OCI-LY7 (cell line): ENCODE data around the gene RXFP3. TPM values are rescaled to one million over a fixed set of nuclear protein-coding genes. Genes with fewer than 3 reads are reported as not detected.

Experiments used
- BruUV-seq: library from RNA; stranded (reverse); fragments of 400-500 nt; replicated peaks from 2 replicates; lab custom pipeline; 2021; lab: Mats Ljungman, UMichigan
- CTCF ChIA-PET: fragments of 300-600 bp; sonication (Branson Sonifier 250); formaldehyde crosslinking; loops from one replicate; lab custom pipeline; 2022; ENCODE audit warnings: antibody characterized with exemption; ENCODE audit not compliant: unreplicated experiment; lab: Charles Lee
- POLR2A ChIA-PET: fragments of 300-600 bp; sonication (Branson Sonifier 250); formaldehyde crosslinking; loops from one replicate; lab custom pipeline; 2022; ENCODE audit warnings: antibody characterized with exemption; lab: Charles Lee
- DNase-seq: peaks from one replicate; pipeline ENCODE4 v3.0.0-alpha.2; 2015; ENCODE audit warnings: low spot score
- H2AFZ ChIP-seq: fragments of 200-600 bp; sonication (generic), shearing (Covaris generic); 2 replicates; pipeline ENCODE4 v1.6.1; 2014; ENCODE audit warnings: mild to moderate bottlenecking, antibody characterized with exemption, low read length, moderate library complexity
- H3K27ac ChIP-seq: fragments of 200-600 bp; sonication (generic); 2 replicates; pipeline ENCODE4 v1.5.1; 2014; ENCODE audit warnings: mixed run types, low read depth, mild to moderate bottlenecking, moderate library complexity, low read length, inconsistent platforms; ENCODE audit not compliant: poor library complexity, severe bottlenecking
- H3K36me3 ChIP-seq: fragments of 200-600 bp; sonication (generic); 2 replicates; pipeline ENCODE4 v1.6.1; 2014; ENCODE audit warnings: mild to moderate bottlenecking, antibody characterized with exemption, low read length, moderate library complexity, mixed read lengths; ENCODE audit not compliant: insufficient read depth
- H3K4me1 ChIP-seq: fragments of 200-600 bp; sonication (generic); 2 replicates; pipeline ENCODE4 v1.5.1; 2014; ENCODE audit warnings: mild to moderate bottlenecking, low read length; ENCODE audit not compliant: insufficient read depth, poor library complexity, severe bottlenecking
- H3K4me2 ChIP-seq: fragments of 200-600 bp; sonication (generic); 2 replicates; pipeline ENCODE4 v1.6.1; 2014; ENCODE audit warnings: mild to moderate bottlenecking, low read length
- H3K4me3 ChIP-seq: fragments of 200-600 bp; sonication (generic); 2 replicates; pipeline ENCODE4 v1.5.1; 2014; ENCODE audit warnings: mild to moderate bottlenecking, low read depth, low read length; ENCODE audit not compliant: poor library complexity, severe bottlenecking
- H3K79me2 ChIP-seq: fragments of 200-600 bp; sonication (generic); 2 replicates; pipeline ENCODE4 v1.6.1; 2016; ENCODE audit warnings: low read depth, mild to moderate bottlenecking, low read length, moderate library complexity, mixed read lengths; ENCODE audit not compliant: insufficient read depth
- H3K9me2 ChIP-seq: fragments of 200-600 bp; sonication (generic); 2 replicates; pipeline ENCODE4 v1.6.1; 2016; ENCODE audit warnings: mild to moderate bottlenecking, low read length, mixed read lengths; ENCODE audit not compliant: insufficient read depth
- H3K9me3 ChIP-seq: fragments of 200-600 bp; sonication (generic); 2 replicates; pipeline ENCODE4 v1.6.1; 2014; ENCODE audit warnings: mild to moderate bottlenecking, mixed run types, low read length, mixed read lengths
- H4K20me1 ChIP-seq: fragments of 200-600 bp; sonication (generic); 2 replicates; pipeline ENCODE4 v1.6.1; 2014; ENCODE audit warnings: mild to moderate bottlenecking, antibody characterized with exemption, low read length, moderate library complexity, mixed read lengths; ENCODE audit not compliant: insufficient read depth
- CTCF ChIP-seq: fragments of 200-600 bp; sonication (generic); conservative IDR thresholded peaks from 2 replicates; pipeline ENCODE4 v1.5.1; 2014; ENCODE audit warnings: mild to moderate bottlenecking, antibody characterized with exemption, low read length, moderate library complexity, mixed read lengths
- EZH2phosphoT487 ChIP-seq: fragments of 200-600 bp; sonication (generic); IDR thresholded peaks from 2 replicates; pipeline ENCODE4 v1.6.1; 2018; ENCODE audit warnings: low read depth, borderline replicate concordance, mild to moderate bottlenecking, mixed run types, antibody characterized with exemption, low read length, moderate library complexity, mixed read lengths
- intact Hi-C: fragments of 100-400 bp; cut with micrococcal nuclease; formaldehyde crosslinking; loops from one replicate; pipeline ENCODE4 v1.10.0; 2022; ENCODE audit not compliant: unreplicated experiment
- total RNA-seq, 2 experiments: library from RNA; depleted of rRNA in 1 of 2; stranded (reverse); fragments of >200 nt in 1 of 2; shearing (Covaris generic) in 1 of 2; gene quantifications; 2 replicates each; pipeline ENCODE4 v1.2.3, GENCODE V29; 2014 to 2022

The RXFP3 gene
- total RNA-seq, 2 experiments from 2014 or later = not detected

- Histone ChIP-seq H3K9me2 (no peaks in the 10 kb centered on the region), H3K4me3 (no peak overlapping the region), H3K9me3 (no peaks in the 10 kb centered on the region), H3K4me2 (no peak overlapping the region), H3K36me3 (no peaks in the 10 kb centered on the region), H4K20me1 (no peaks in the 10 kb centered on the region), H3K79me2 (no peaks in the 10 kb centered on the region), H2AFZ (no peak overlapping the region), H3K4me1 (no peaks in the 10 kb centered on the region), H3K27ac (no peak overlapping the region)
- BruUV-seq = no TSS peak
- peak; percentile 17 for DNase-seq
- TF ChIP-seq EZH2phosphoT487 (no peak), CTCF (peak; percentile 66)
- POLR2A ChIA-PET = interaction anchor here (0.9 kb wide), 1 partner anchor 14 kb away, joined by 3 read pairs; no protein-coding TSS in a partner anchor
- intact Hi-C loops = no loop called here
- CTCF ChIA-PET = interaction anchor here (1.3 kb wide), 1 partner anchor 10 kb away, joined by 3 read pairs; no protein-coding TSS in a partner anchor
These were observed 33.6 kb downstream of the RXFP3 start for GRCh38 chr5:33969572-33970452.

- ChIA-PET POLR2A (no interaction called here), CTCF (no interaction called here)
- Histone ChIP-seq H3K36me3 (no peaks in the 10 kb centered on the region), H2AFZ (no peak overlapping the region), H3K4me1 (no peaks in the 10 kb centered on the region), H3K4me2 (no peak overlapping the region), H3K4me3 (no peak overlapping the region), H4K20me1 (no peaks in the 10 kb centered on the region), H3K79me2 (no peaks in the 10 kb centered on the region), H3K9me2 (no peaks in the 10 kb centered on the region), H3K27ac (no peak overlapping the region), H3K9me3 (no peaks in the 10 kb centered on the region)
- no peak for TF ChIP-seq EZH2phosphoT487
- TF ChIP-seq CTCF = no peak
- DNase-seq = no peak
- BruUV-seq = no TSS peak
- intact Hi-C loops = no loop called here
These were observed 37.1 kb downstream of the RXFP3 start for GRCh38 chr5:33973271-33973670.

GRCh38 chr5:33975852-33976251, 39.7 kb downstream of the RXFP3 start:
- Histone ChIP-seq H3K9me3 (no peaks in the 10 kb centered on the region), H3K4me3 (no peak overlapping the region), H3K36me3 (no peaks in the 10 kb centered on the region), H4K20me1 (no peaks in the 10 kb centered on the region), H3K79me2 (no peaks in the 10 kb centered on the region), H3K27ac (no peak overlapping the region), H2AFZ (no peak overlapping the region), H3K4me2 (no peak overlapping the region), H3K4me1 (no peaks in the 10 kb centered on the region), H3K9me2 (no peaks in the 10 kb centered on the region)
- ChIA-PET POLR2A (interaction anchor here (0.5 kb wide), 1 partner anchor 146 kb away, joined by 3 read pairs; no protein-coding TSS in a partner anchor), CTCF (no interaction called here)
- TF ChIP-seq CTCF = no peak
- no peak for TF ChIP-seq EZH2phosphoT487
- intact Hi-C loops = no loop called here
- BruUV-seq = no TSS peak
- DNase-seq = no peak
